HCT116 (cell line): Measurements from ENCODE around the gene SLF1. TPM values are rescaled to one million over a fixed set of nuclear protein-coding genes. Genes with fewer than 3 reads are reported as not detected.

Experiments
- ATAC-seq: fragments of 200-7000 bp; cut with Tn5 transposase; 2 replicates; pipeline ENCODE4 v1.9.1; 2020; ENCODE audit warnings: mild to moderate bottlenecking, moderate library complexity
- BruUV-seq: library from RNA; stranded (reverse); fragments of 400-500 nt; replicated peaks from 2 replicates; lab custom pipeline; 2021; lab: Mats Ljungman, UMichigan
- CTCF ChIA-PET: fragments of 300-600 bp; sonication (Branson Sonifier 250); formaldehyde crosslinking; loops from one replicate; lab custom pipeline; 2021; ENCODE audit warnings: antibody characterized with exemption; lab: Charles Lee
- POLR2A ChIA-PET: fragments of 300-600, 350-600 bp; sonication (Branson Sonifier 250); formaldehyde crosslinking; loops from one replicate; lab custom pipeline; 2021; ENCODE audit warnings: antibody characterized with exemption; lab: Charles Lee
- RAD21 ChIA-PET, 2 experiments: fragments of 300-600 bp; sonication (Branson Sonifier 250); formaldehyde crosslinking; loops; one replicate each; lab custom pipeline; 2023; ENCODE audit warnings: low total read pairs in 2 of 2; ENCODE audit not compliant: uncharacterized antibody in 2 of 2, unreplicated experiment in 2 of 2, low non-redundant PET in 1 of 2; lab: Charles Lee
- DNase-seq: peaks from one replicate; pipeline ENCODE4 v3.0.0-alpha.2; 2010; ENCODE audit warnings: low read depth, low spot score
- H2AFZ ChIP-seq: fragments of 200-600 bp; shearing (Covaris generic), sonication (generic); 2 replicates; pipeline ENCODE4 v1.6.1; 2017; ENCODE audit warnings: low read depth, mixed run types, mixed read lengths, antibody characterized with exemption, low read length; ENCODE audit not compliant: poor library complexity, severe bottlenecking
- H3K27ac ChIP-seq: 2 replicates; pipeline ENCODE4 v1.5.1; 2012; ENCODE audit warnings: low read depth, low read length
- H3K27me3 ChIP-seq: fragments of 200-600 bp; sonication (generic); 2 replicates; pipeline ENCODE4 v1.6.1; 2016; ENCODE audit warnings: mixed run types, low read length, mixed read lengths; ENCODE audit not compliant: insufficient read depth
- H3K36me3 ChIP-seq, 2 experiments: fragments of 200-500 bp in 1 of 2; fragments of 200-600 bp in 1 of 2; sonication (Bioruptor generic) in 1 of 2; sonication (generic) in 1 of 2; 2 replicates each; pipeline versions ENCODE4 v1.5.1 to v1.6.1; 2014 to 2016; ENCODE audit warnings: low read length in 2 of 2, inconsistent platforms in 1 of 2, mixed read lengths in 1 of 2, mixed run types in 1 of 2; ENCODE audit not compliant: insufficient read depth in 2 of 2, control insufficient read depth in 1 of 2
- H3K4me1 ChIP-seq, 2 experiments: fragments of 200-600 bp in 1 of 2; sonication (generic) in 1 of 2; 2 replicates each; pipeline versions ENCODE4 v1.5.1 to v1.6.1; 2012 to 2017; ENCODE audit warnings: low read length in 2 of 2, inconsistent platforms in 1 of 2, mild to moderate bottlenecking in 1 of 2, mixed read lengths in 1 of 2, mixed run types in 1 of 2, moderate library complexity in 1 of 2; ENCODE audit not compliant: insufficient read depth in 2 of 2, control insufficient read depth in 1 of 2
- H3K4me2 ChIP-seq: fragments of 200-600 bp; sonication (generic); 2 replicates; pipeline ENCODE4 v1.6.1; 2017; ENCODE audit warnings: mixed run types, low read length, mixed read lengths
- H3K4me3 ChIP-seq, 2 experiments: fragments of 200-600 bp in 1 of 2; sonication (generic) in 1 of 2; replicated peaks in 1 of 2; 2 replicates each; pipeline ENCODE4 v1.5.1; 2011 to 2016; ENCODE audit warnings: low read length in 2 of 2, control low read depth in 1 of 2, low read depth in 1 of 2, mild to moderate bottlenecking in 1 of 2, mixed read lengths in 1 of 2, mixed run types in 1 of 2
- H3K79me2 ChIP-seq: fragments of 200-600 bp; sonication (generic); 2 replicates; pipeline ENCODE4 v1.6.1; 2017; ENCODE audit warnings: mild to moderate bottlenecking, mixed run types, low read length, moderate library complexity, mixed read lengths; ENCODE audit not compliant: insufficient read depth
- H3K9ac ChIP-seq: fragments of 200-600 bp; sonication (generic); 2 replicates; pipeline ENCODE4 v1.6.1; 2016; ENCODE audit warnings: low read length, mixed read lengths
- H3K9me2 ChIP-seq: fragments of 200-600 bp; sonication (generic), shearing (Covaris generic); 2 replicates; pipeline ENCODE4 v1.6.1; 2017; ENCODE audit warnings: mixed run types, mild to moderate bottlenecking, moderate library complexity; ENCODE audit not compliant: insufficient read depth
- H3K9me3 ChIP-seq, 2 experiments: fragments of 200-500 bp in 1 of 2; fragments of 200-600 bp in 1 of 2; sonication (Bioruptor generic) in 1 of 2; sonication (generic) in 1 of 2; 2 replicates each; pipeline ENCODE4 v1.6.1; 2014 to 2017; ENCODE audit warnings: low read length in 2 of 2, mixed read lengths in 2 of 2, inconsistent platforms in 1 of 2, low read depth in 1 of 2, mild to moderate bottlenecking in 1 of 2, mixed run types in 1 of 2, moderate library complexity in 1 of 2; ENCODE audit not compliant: control insufficient read depth in 1 of 2, insufficient read depth in 1 of 2
- H4K20me1 ChIP-seq: fragments of 200-600 bp; sonication (generic), shearing (Covaris generic); 2 replicates; pipeline ENCODE4 v1.6.1; 2017; ENCODE audit warnings: mixed run types, mild to moderate bottlenecking, moderate library complexity; ENCODE audit not compliant: insufficient read depth
- ATF3 ChIP-seq: IDR thresholded peaks from 2 replicates; pipeline ENCODE4 v1.6.1; 2012
- CBX3 ChIP-seq: IDR thresholded peaks from 2 replicates; pipeline ENCODE4 v1.6.1; 2012; ENCODE audit warnings: low read depth
- CTCF ChIP-seq, 3 experiments: fragments of 200-600 bp in 1 of 3; sonication (generic) in 1 of 3; IDR thresholded peaks in 2 of 3; conservative IDR thresholded peaks in 1 of 3; 2 replicates each; pipeline ENCODE4 v1.5.1; 2012 to 2017; ENCODE audit warnings: low read depth in 2 of 3, low read length in 2 of 3, antibody characterized with exemption in 1 of 3, borderline replicate concordance in 1 of 3, control low read depth in 1 of 3, mild to moderate bottlenecking in 1 of 3, mixed read lengths in 1 of 3, mixed run types in 1 of 3, moderate library complexity in 1 of 3; ENCODE audit not compliant: insufficient read depth in 1 of 3
- EGR1 ChIP-seq: IDR thresholded peaks from 2 replicates; pipeline ENCODE4 v1.6.1; 2012; ENCODE audit warnings: low read depth
- ELF1 ChIP-seq: IDR thresholded peaks from 2 replicates; pipeline ENCODE4 v1.6.1; 2012; ENCODE audit warnings: low read depth, borderline replicate concordance
- EZH2 ChIP-seq: fragments of 200-600 bp; sonication (generic); IDR thresholded peaks from 2 replicates; pipeline ENCODE4 v1.6.1; 2017; ENCODE audit warnings: antibody characterized with exemption, mixed run types
- EZH2phosphoT487 ChIP-seq: fragments of 200-600 bp; IDR thresholded peaks from 2 replicates; pipeline ENCODE4 v1.6.1; 2018; ENCODE audit warnings: antibody characterized with exemption, borderline replicate concordance
- FOSL1 ChIP-seq: IDR thresholded peaks from 2 replicates; pipeline ENCODE4 v1.6.1; 2012; ENCODE audit warnings: low read depth
- JUND ChIP-seq: IDR thresholded peaks from 2 replicates; pipeline ENCODE4 v1.6.1; 2012
- POLR2A ChIP-seq: IDR thresholded peaks from 2 replicates; pipeline ENCODE4 v1.7.0; 2011; ENCODE audit warnings: borderline replicate concordance; ENCODE audit not compliant: insufficient read depth, insufficient read length; ENCODE audit errors: extremely low read depth
- POLR2AphosphoS5 ChIP-seq: IDR thresholded peaks from 2 replicates; pipeline ENCODE4 v1.6.1; 2011; ENCODE audit warnings: mild to moderate bottlenecking, low read depth, low read length, moderate library complexity
- SP1 ChIP-seq: IDR thresholded peaks from 2 replicates; pipeline ENCODE4 v1.6.1; 2012; ENCODE audit warnings: low read depth
- SRF ChIP-seq: IDR thresholded peaks from 2 replicates; pipeline ENCODE4 v1.6.1; 2012; ENCODE audit warnings: low read depth
- TCF7L2 ChIP-seq: IDR thresholded peaks from 2 replicates; pipeline ENCODE4 v1.7.0; 2011; ENCODE audit warnings: borderline replicate concordance, inconsistent platforms; ENCODE audit not compliant: insufficient read depth, insufficient read length; ENCODE audit errors: extremely low read depth
- YY1 ChIP-seq: IDR thresholded peaks from 2 replicates; pipeline ENCODE4 v1.6.1; 2011; ENCODE audit warnings: low read length, low read depth, moderate library complexity, mild to moderate bottlenecking; ENCODE audit not compliant: insufficient replicate concordance; ENCODE audit errors: extremely low read depth
- ZFX ChIP-seq: fragments of 450-650 bp; IDR thresholded peaks from 2 replicates; pipeline ENCODE4 v1.6.1; 2017
- intact Hi-C: fragments of 100-400 bp; cut with micrococcal nuclease; formaldehyde crosslinking; loops from 2 replicates; pipeline ENCODE4 v1.10.0; 2022
- total RNA-seq: library from RNA; stranded (reverse); gene quantifications from one replicate; pipeline ENCODE4 v1.2.1, GENCODE V29; 2021; ENCODE audit not compliant: unreplicated experiment

The SLF1 gene
- total RNA-seq, 1 experiment from 2014 or later = 10.4 TPM

GRCh38 chr5:94725142-94725541, 106.7 kb downstream of the SLF1 start:
- CTCF ChIA-PET = no interaction called here

More at GRCh38 chr5:94725142-94725541, 106.7 kb downstream of the SLF1 start:
- Histone ChIP-seq H3K79me2 (no peaks in the 10 kb centered on the region), H3K27me3 (no peaks in the 10 kb centered on the region), H3K27ac (no peak overlapping the region), H3K4me2 (no peak overlapping the region), H3K9ac (no peak overlapping the region), H3K9me2 (no peaks in the 10 kb centered on the region), H3K9me3 (no peaks in the 10 kb centered on the region), H3K36me3 (no peaks in the 10 kb centered on the region), H3K4me1 (no peaks in the 10 kb centered on the region), H4K20me1 (no peaks in the 10 kb centered on the region; the same call in 1 of the 2 replicates), H3K4me3 (no peak overlapping the region), H2AFZ (no peak overlapping the region)
- TF ChIP-seq POLR2A = no peak
- no peak for TF ChIP-seq CTCF (IDR thresholded peaks at IDR 0.05 in 2 of 3, conservative IDR thresholded peaks at IDR 0.05 in 1 of 3; ENCODE audit: borderline replicate concordance in 1 of 3, insufficient read depth in 1 of 3, low read depth in 2 of 3, low read length in 2 of 3)
- TF ChIP-seq ATF3 = no peak
- TF ChIP-seq POLR2AphosphoS5 = no peak
- TF ChIP-seq SRF = no peak
- TF ChIP-seq ZFX = no peak
- TF ChIP-seq EZH2phosphoT487 = no peak
- TF ChIP-seq EGR1 = no peak
- no peak for TF ChIP-seq CBX3
- TF ChIP-seq YY1 = no peak
- TF ChIP-seq TCF7L2 = no peak
- no peak for TF ChIP-seq JUND
- no peak for TF ChIP-seq EZH2
- TF ChIP-seq SP1 = no peak
- TF ChIP-seq ELF1 = no peak
- TF ChIP-seq FOSL1 = no peak
- ATAC-seq (no peak), DNase-seq (no peak)
- ChIA-PET POLR2A (no interaction called here), RAD21 (no interaction called here)
- intact Hi-C loops = no loop called here
- BruUV-seq = no TSS peak
